Measurements from ENCODE around the gene TDRD3. TPM values are rescaled to one million over a fixed set of nuclear protein-coding genes. Genes with fewer than 3 reads are reported as not detected.

The TDRD3 gene
- total and polyA plus RNA-seq, 11 donors: 13.3 to 56.4 (median 36.8) TPM

DNA sequence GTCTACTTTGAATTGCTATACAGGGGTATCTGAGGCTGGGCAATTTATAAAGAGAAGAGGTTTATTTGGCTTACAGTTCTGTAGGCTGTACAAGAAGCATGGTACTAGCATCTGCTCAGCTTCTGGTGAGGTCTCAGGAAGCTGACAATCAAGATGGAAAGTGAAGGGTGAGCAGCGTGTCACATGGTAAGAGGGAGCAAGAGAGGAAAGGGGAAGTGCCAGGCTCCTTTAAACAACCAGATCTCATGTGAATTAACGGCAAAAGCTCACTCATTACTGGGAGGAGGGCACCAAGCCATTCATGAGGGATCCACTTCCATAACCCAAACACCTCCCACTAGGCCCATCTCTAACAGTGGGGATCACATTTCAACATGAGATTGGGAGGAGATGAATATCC lies 222.4 kb downstream of the TDRD3 start:
- ATAC-seq: no peak
- WGBS, 4 donors: 74 to 79% (median 77%) methylated on average over 2 of the region's 2 CpGs
- H3K27ac ChIP-seq: no peak overlapping the region

DNA sequence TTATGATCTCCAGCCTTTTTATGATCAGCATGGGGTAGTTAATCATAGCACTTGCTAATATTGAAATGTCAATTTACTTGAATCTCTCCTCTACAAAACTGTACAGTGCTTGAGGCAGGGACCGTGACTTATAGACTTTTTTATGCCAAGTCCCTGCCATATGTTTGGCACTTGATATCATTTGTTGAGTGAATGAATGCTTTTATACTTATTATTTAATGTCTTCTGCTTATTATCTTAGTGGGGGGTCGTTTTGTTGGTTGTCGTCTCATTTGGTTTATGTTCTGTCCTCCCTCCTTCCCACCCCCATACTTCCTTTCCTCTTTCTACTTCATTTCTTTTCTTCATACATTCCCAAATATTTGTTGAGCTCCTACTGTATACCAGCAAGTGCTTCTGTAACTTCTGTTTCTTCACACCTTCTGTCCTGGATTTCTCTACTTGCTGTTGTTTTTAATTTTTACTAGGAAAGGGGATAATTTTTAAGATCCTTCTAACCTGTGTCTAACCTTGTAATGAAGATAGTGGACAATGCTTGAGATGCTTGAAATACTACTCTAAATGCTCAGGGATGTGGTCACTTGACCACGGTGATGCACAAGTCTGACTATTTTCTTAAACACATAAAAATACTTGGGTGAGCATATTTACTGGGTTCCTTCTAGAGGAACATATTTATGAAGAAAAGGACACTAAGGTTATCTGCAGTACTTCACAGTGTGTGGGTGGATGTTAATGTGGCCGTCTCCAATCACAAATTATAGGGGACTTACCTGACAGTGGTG lies 223.8 kb downstream of the TDRD3 start:
- no peaks in the 10 kb centered on the region for H3K9me3 ChIP-seq
- H3K4me3 ChIP-seq: no peak overlapping the region
- H3K27ac ChIP-seq: no peak overlapping the region
- no peaks in the 10 kb centered on the region for H3K36me3 ChIP-seq
- DNase-seq (no peak), ATAC-seq (no peak)
- H3K4me1 ChIP-seq: no peaks in the 10 kb centered on the region
- WGBS, 4 donors: 71 to 78% (median 73%) methylated on average over 5 of the region's 5 CpGs
- TF ChIP-seq, protein P1, sequence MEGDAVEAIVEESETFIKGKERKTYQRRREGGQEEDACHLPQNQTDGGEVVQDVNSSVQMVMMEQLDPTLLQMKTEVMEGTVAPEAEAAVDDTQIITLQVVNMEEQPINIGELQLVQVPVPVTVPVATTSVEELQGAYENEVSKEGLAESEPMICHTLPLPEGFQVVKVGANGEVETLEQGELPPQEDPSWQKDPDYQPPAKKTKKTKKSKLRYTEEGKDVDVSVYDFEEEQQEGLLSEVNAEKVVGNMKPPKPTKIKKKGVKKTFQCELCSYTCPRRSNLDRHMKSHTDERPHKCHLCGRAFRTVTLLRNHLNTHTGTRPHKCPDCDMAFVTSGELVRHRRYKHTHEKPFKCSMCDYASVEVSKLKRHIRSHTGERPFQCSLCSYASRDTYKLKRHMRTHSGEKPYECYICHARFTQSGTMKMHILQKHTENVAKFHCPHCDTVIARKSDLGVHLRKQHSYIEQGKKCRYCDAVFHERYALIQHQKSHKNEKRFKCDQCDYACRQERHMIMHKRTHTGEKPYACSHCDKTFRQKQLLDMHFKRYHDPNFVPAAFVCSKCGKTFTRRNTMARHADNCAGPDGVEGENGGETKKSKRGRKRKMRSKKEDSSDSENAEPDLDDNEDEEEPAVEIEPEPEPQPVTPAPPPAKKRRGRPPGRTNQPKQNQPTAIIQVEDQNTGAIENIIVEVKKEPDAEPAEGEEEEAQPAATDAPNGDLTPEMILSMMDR (IDR thresholded peaks at IDR 0.05): no peak
- no peak for TF ChIP-seq POLR2A (IDR thresholded peaks at IDR 0.05)
- intact Hi-C loops (cut with DNase I): no loop called here
- H3K27me3 ChIP-seq: peaks cover 0 to 11% (median 0%) of the 10 kb centered on the region in 9 donors

More for the DNA sequence above, 222.4 kb downstream of the TDRD3 start:
- Histone ChIP-seq H3K4me3 (no peak overlapping the region), H3K9me3 (no peaks in the 10 kb centered on the region), H3K27me3 (peaks cover 0 to 4% (median 0%) of the 10 kb centered on the region in 9 donors), H3K4me1 (no peaks in the 10 kb centered on the region), H3K36me3 (no peaks in the 10 kb centered on the region)
- TF ChIP-seq, protein P1 (IDR thresholded peaks at IDR 0.05): no peak
- no peak for TF ChIP-seq POLR2A (IDR thresholded peaks at IDR 0.05)
- DNase-seq: no peak
- intact Hi-C loops (cut with DNase I): no loop called here

DNA sequence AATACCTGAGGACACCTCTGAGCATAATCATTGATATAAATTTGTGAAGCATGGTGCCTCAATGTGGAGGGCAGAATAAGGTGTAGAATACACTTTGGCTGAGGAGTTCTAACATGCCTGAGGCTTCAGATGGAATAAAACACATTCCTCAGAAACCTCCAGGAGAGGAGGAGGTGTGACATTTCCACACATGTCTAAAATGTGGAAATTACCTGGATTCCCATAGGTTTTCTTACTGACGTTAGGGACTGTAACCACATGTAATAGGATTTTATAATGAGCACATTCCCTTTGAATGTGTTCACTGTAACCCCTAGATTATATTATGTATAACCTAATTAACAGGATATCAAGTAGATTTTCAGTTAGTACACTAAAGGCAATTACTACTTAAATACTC lies 226.1 kb downstream of the TDRD3 start:
- 30 to 82% (median 78%) methylated on average over 1 of the region's 1 CpG for WGBS, 4 donors

More for the DNA sequence above, 226.1 kb downstream of the TDRD3 start:
- TF ChIP-seq, protein P1 (IDR thresholded peaks at IDR 0.05): no peak
- no peak for TF ChIP-seq POLR2A (IDR thresholded peaks at IDR 0.05)
- intact Hi-C loops (cut with DNase I): no loop called here
- Histone ChIP-seq H3K27ac (no peak overlapping the region), H3K4me3 (no peak overlapping the region), H3K9me3 (no peaks in the 10 kb centered on the region), H3K4me1 (no peaks in the 10 kb centered on the region), H3K36me3 (no peaks in the 10 kb centered on the region), H3K27me3 (peaks cover 0 to 15% (median 0%) of the 10 kb centered on the region in 9 donors)
- no peak for ATAC-seq
- no peak for DNase-seq

Other genes with a start within 250 kb of the TDRD3 start
- 1 to 10 TPM in 2 of 9 donors, under 1 TPM in 7; 0.09 to 3.2 (median 0.22) TPM for gene DIAPH3, start 233.3 kb upstream of the TDRD3 start, total RNA-seq
- gene DIAPH3, start 233.3 kb upstream of the TDRD3 start, polyA plus RNA-seq: under 1 TPM; 0.03 to 0.08 TPM

Data from heart left ventricle (tissue), 16 donors.